PC-3 (cell line): Measurements from ENCODE around the gene SLC24A3.

Source experiments
- EZH2 ChIP-seq: fragments of 300-600 bp; sonication (generic); IDR thresholded peaks from one replicate; pipeline ENCODE4 v1.6.1; 2017; ENCODE audit warnings: antibody characterized with exemption, mild to moderate bottlenecking, low read length; ENCODE audit not compliant: unreplicated experiment
- EZH2phosphoT487 ChIP-seq: fragments of 300-600 bp; sonication (generic); IDR thresholded peaks from 2 replicates; pipeline ENCODE4 v1.6.1; 2018; ENCODE audit warnings: mild to moderate bottlenecking, antibody characterized with exemption, low read length, borderline replicate concordance
- TF ChIP-seq, protein P1 (sequence below): fragments of 300-600 bp; sonication (generic); conservative IDR thresholded peaks from 2 replicates; pipeline ENCODE4 v1.5.1; 2017; ENCODE audit warnings: antibody characterized with exemption, low read depth, mild to moderate bottlenecking, low read length

GRCh38 chr20:19565736-19566135 lies 353.3 kb downstream of the SLC24A3 start:
- TF ChIP-seq, protein P1, sequence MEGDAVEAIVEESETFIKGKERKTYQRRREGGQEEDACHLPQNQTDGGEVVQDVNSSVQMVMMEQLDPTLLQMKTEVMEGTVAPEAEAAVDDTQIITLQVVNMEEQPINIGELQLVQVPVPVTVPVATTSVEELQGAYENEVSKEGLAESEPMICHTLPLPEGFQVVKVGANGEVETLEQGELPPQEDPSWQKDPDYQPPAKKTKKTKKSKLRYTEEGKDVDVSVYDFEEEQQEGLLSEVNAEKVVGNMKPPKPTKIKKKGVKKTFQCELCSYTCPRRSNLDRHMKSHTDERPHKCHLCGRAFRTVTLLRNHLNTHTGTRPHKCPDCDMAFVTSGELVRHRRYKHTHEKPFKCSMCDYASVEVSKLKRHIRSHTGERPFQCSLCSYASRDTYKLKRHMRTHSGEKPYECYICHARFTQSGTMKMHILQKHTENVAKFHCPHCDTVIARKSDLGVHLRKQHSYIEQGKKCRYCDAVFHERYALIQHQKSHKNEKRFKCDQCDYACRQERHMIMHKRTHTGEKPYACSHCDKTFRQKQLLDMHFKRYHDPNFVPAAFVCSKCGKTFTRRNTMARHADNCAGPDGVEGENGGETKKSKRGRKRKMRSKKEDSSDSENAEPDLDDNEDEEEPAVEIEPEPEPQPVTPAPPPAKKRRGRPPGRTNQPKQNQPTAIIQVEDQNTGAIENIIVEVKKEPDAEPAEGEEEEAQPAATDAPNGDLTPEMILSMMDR, result no peak
- TF ChIP-seq EZH2 (no peak), EZH2phosphoT487 (no peak)
